DND-41 (cell line): Measurements from ENCODE around the gene SRCIN1.

Experiments
- ATAC-seq: fragments of 200-7000 bp; cut with Tn5 transposase; 3 replicates; pipeline ENCODE4 v1.9.1; 2021; ENCODE audit warnings: low read depth; ENCODE audit not compliant: insufficient read depth
- DNase-seq: peaks from one replicate; pipeline ENCODE4 v3.0.0-alpha.2; 2020
- H2AFZ ChIP-seq: 2 replicates; pipeline ENCODE4 v1.6.0; 2012; ENCODE audit warnings: low read depth, low read length
- H3K27ac ChIP-seq: 2 replicates; pipeline ENCODE4 v1.5.1; 2012; ENCODE audit warnings: low read length, inconsistent platforms
- H3K27me3 ChIP-seq: fragments of 200-600 bp; sonication (generic); 2 replicates; pipeline ENCODE4 v1.6.0; 2012; ENCODE audit warnings: low read length, mild to moderate bottlenecking, inconsistent platforms; ENCODE audit not compliant: insufficient read depth, poor library complexity
- H3K36me3 ChIP-seq: 2 replicates; pipeline ENCODE4 v1.5.1; 2012; ENCODE audit warnings: low read length, inconsistent platforms; ENCODE audit not compliant: insufficient read depth
- H3K4me1 ChIP-seq: 2 replicates; pipeline ENCODE4 v1.5.1; 2012; ENCODE audit warnings: mild to moderate bottlenecking, low read length; ENCODE audit not compliant: insufficient read depth
- H3K4me2 ChIP-seq: 2 replicates; pipeline ENCODE4 v1.6.0; 2012; ENCODE audit warnings: mild to moderate bottlenecking, moderate library complexity, low read length, inconsistent platforms; ENCODE audit not compliant: insufficient read depth
- H3K4me3 ChIP-seq, 2 experiments: fragments of 200-600 bp in 1 of 2; shearing (Covaris generic) in 1 of 2; 2 replicates each; pipeline ENCODE4 v1.5.1; 2012 to 2016; ENCODE audit warnings: inconsistent platforms in 2 of 2, low read length in 2 of 2, mild to moderate bottlenecking in 2 of 2, low read depth in 1 of 2, moderate library complexity in 1 of 2
- H3K79me2 ChIP-seq: 2 replicates; pipeline ENCODE4 v1.6.0; 2012; ENCODE audit warnings: low read length, inconsistent platforms; ENCODE audit not compliant: insufficient read depth
- H3K9ac ChIP-seq: 2 replicates; pipeline ENCODE4 v1.6.0; 2012; ENCODE audit warnings: low read depth, mild to moderate bottlenecking, inconsistent platforms, low read length, moderate library complexity
- H3K9me3 ChIP-seq: 2 replicates; pipeline ENCODE4 v1.5.1; 2012; ENCODE audit warnings: low read length, moderate library complexity, mild to moderate bottlenecking, inconsistent platforms; ENCODE audit not compliant: insufficient read depth, severe bottlenecking
- H4K20me1 ChIP-seq: 2 replicates; pipeline ENCODE4 v1.6.0; 2012; ENCODE audit warnings: low read length; ENCODE audit not compliant: insufficient read depth
- CTCF ChIP-seq: IDR thresholded peaks from 2 replicates; pipeline ENCODE4 v1.5.1; 2012; ENCODE audit warnings: borderline replicate concordance, low read length, moderate library complexity, mild to moderate bottlenecking; ENCODE audit not compliant: poor library complexity, severe bottlenecking; ENCODE audit errors: extremely low read depth
- EZH2 ChIP-seq: IDR thresholded peaks from 3 replicates; pipeline ENCODE4 v1.6.1; 2012; ENCODE audit warnings: borderline replicate concordance, low read depth, mild to moderate bottlenecking, moderate library complexity, low read length, inconsistent platforms; ENCODE audit not compliant: severe bottlenecking

The SRCIN1 gene

GRCh38 chr17:38563362-38564253 is 42.1 kb downstream of the SRCIN1 start:
- Histone ChIP-seq H3K4me2 (no peak overlapping the region), H3K9ac (no peak overlapping the region), H3K27ac (no peak overlapping the region), H3K4me1 (peaks cover 19% of the 10 kb centered on the region), H3K4me3 (no peak overlapping the region), H2AFZ (no peak overlapping the region), H3K79me2 (no peaks in the 10 kb centered on the region), H3K36me3 (no peaks in the 10 kb centered on the region), H3K27me3 (peaks cover 56% of the 10 kb centered on the region), H3K9me3 (no peaks in the 10 kb centered on the region), H4K20me1 (peaks cover 22% of the 10 kb centered on the region; the same call in 1 of the 2 replicates)
- no peak for TF ChIP-seq CTCF
- no peak for DNase-seq
- no peak for ATAC-seq

- ATAC-seq, result no peak
- no peak overlapping the region for H3K4me3 ChIP-seq
- no peak for TF ChIP-seq EZH2
- TF ChIP-seq CTCF, result no peak
Observed at GRCh38 chr17:38562903-38563302, 42.8 kb downstream of the SRCIN1 start.

GRCh38 chr17:38562215-38562569 is 43.6 kb downstream of the SRCIN1 start:
- no peaks in the 10 kb centered on the region for H3K9me3 ChIP-seq
- ATAC-seq (no peak), DNase-seq (no peak)
- no peak overlapping the region for H3K9ac ChIP-seq
- H3K27me3 ChIP-seq, result peaks cover 47% of the 10 kb centered on the region
- H3K4me3 ChIP-seq, result no peak overlapping the region
- H2AFZ ChIP-seq, result no peak overlapping the region
- peaks cover 32% of the 10 kb centered on the region for H3K4me1 ChIP-seq
- TF ChIP-seq EZH2, result no peak
- no peak overlapping the region for H3K27ac ChIP-seq
- H3K4me2 ChIP-seq, result no peak overlapping the region
- H3K79me2 ChIP-seq, result no peaks in the 10 kb centered on the region
- H4K20me1 ChIP-seq, result peaks cover 22% of the 10 kb centered on the region; the same call in 1 of the 2 replicates
- no peaks in the 10 kb centered on the region for H3K36me3 ChIP-seq

More at GRCh38 chr17:38562903-38563302, 42.8 kb downstream of the SRCIN1 start:
- no peak overlapping the region for H2AFZ ChIP-seq
- no peak overlapping the region for H3K4me2 ChIP-seq
- DNase-seq, result no peak
- no peaks in the 10 kb centered on the region for H3K9me3 ChIP-seq
- peaks cover 22% of the 10 kb centered on the region; the same call in 1 of the 2 replicates for H4K20me1 ChIP-seq
- no peak overlapping the region for H3K9ac ChIP-seq
- no peaks in the 10 kb centered on the region for H3K36me3 ChIP-seq
- peaks cover 25% of the 10 kb centered on the region for H3K4me1 ChIP-seq
- H3K27me3 ChIP-seq, result peaks cover 54% of the 10 kb centered on the region
- no peak overlapping the region for H3K27ac ChIP-seq
- no peaks in the 10 kb centered on the region for H3K79me2 ChIP-seq

GRCh38 chr17:38561416-38562214 is 44.1 kb downstream of the SRCIN1 start:
- DNase-seq, result no peak
- no peaks in the 10 kb centered on the region for H3K9me3 ChIP-seq
- no peak for ATAC-seq
- no peak overlapping the region for H3K27ac ChIP-seq
- TF ChIP-seq CTCF (no peak), EZH2 (no peak)
- no peak overlapping the region for H3K9ac ChIP-seq
- H3K27me3 ChIP-seq, result peaks cover 43% of the 10 kb centered on the region
- H3K4me3 ChIP-seq, result no peak overlapping the region
- no peak overlapping the region for H3K4me2 ChIP-seq
- H3K36me3 ChIP-seq, result no peaks in the 10 kb centered on the region
- peaks cover 22% of the 10 kb centered on the region; the same call in 1 of the 2 replicates for H4K20me1 ChIP-seq
- H2AFZ ChIP-seq, result no peak overlapping the region
- H3K79me2 ChIP-seq, result no peaks in the 10 kb centered on the region
- peaks cover 34% of the 10 kb centered on the region for H3K4me1 ChIP-seq
